IMR-90 (cell line): ENCODE results near the gene PDE6B. TPM values are rescaled to one million over a fixed set of nuclear protein-coding genes. Genes with fewer than 3 reads are reported as not detected.

ENCODE experiments used
- ATAC-seq: fragments of 200-7000 bp; cut with Tn5 transposase; 2 replicates; pipeline ENCODE4 v1.9.1; 2020; ENCODE audit warnings: low read depth, mild to moderate bottlenecking, moderate library complexity
- BruUV-seq: library from RNA; stranded (reverse); fragments of 400-500 nt; replicated peaks from 2 replicates; lab custom pipeline; 2021; lab: Mats Ljungman, UMichigan
- CTCF ChIA-PET: fragments of 300-600 bp; formaldehyde crosslinking; extraction: SDS; loops from one replicate; lab custom pipeline; 2021; ENCODE audit warnings: antibody characterized with exemption; lab: Yijun Ruan, JAX
- POLR2A ChIA-PET: fragments of 300-600 bp; sonication (Branson Sonifier 250); formaldehyde crosslinking; loops from one replicate; lab custom pipeline; 2022; ENCODE audit warnings: antibody characterized with exemption; ENCODE audit not compliant: unreplicated experiment; lab: Charles Lee
- DNase-seq: peaks from one replicate; pipeline ENCODE4 v3.0.0; 2013
- H2AFZ ChIP-seq: replicated peaks from 2 replicates; pipeline ENCODE3; 2013; ENCODE audit warnings: low read length, mild to moderate bottlenecking; ENCODE audit not compliant: poor library complexity
- H2AK5ac ChIP-seq: 2 replicates; pipeline ENCODE4 v1.6.1; 2013; ENCODE audit warnings: low read depth, low read length, inconsistent platforms
- H2AK9ac ChIP-seq: replicated peaks from 2 replicates; pipeline ENCODE3; 2013; ENCODE audit warnings: mild to moderate bottlenecking, low read depth, low read length, moderate library complexity; ENCODE audit not compliant: poor library complexity
- H2BK120ac ChIP-seq: 2 replicates; pipeline ENCODE4 v1.6.1; 2013; ENCODE audit warnings: low read depth, low read length, inconsistent platforms
- H2BK15ac ChIP-seq: 3 replicates; pipeline ENCODE4 v1.6.1; 2013; ENCODE audit warnings: low read depth, low read length, inconsistent platforms
- H2BK20ac ChIP-seq: 2 replicates; pipeline ENCODE4 v1.6.1; 2013; ENCODE audit warnings: low read depth, mild to moderate bottlenecking, inconsistent platforms, low read length, moderate library complexity
- H2BK5ac ChIP-seq: 2 replicates; pipeline ENCODE4 v1.6.1; 2013; ENCODE audit warnings: mild to moderate bottlenecking, low read depth, low read length, inconsistent platforms; ENCODE audit not compliant: poor library complexity, severe bottlenecking
- H3K14ac ChIP-seq: replicated peaks from 2 replicates; pipeline ENCODE4 v1.6.1; 2013; ENCODE audit warnings: low read depth, low read length, inconsistent platforms
- H3K18ac ChIP-seq: 2 replicates; pipeline ENCODE4 v1.6.1; 2013; ENCODE audit warnings: low read depth, low read length, control low read depth
- H3K23ac ChIP-seq: 2 replicates; pipeline ENCODE4 v1.6.1; 2013; ENCODE audit warnings: low read depth, low read length, inconsistent platforms
- H3K27ac ChIP-seq: 2 replicates; pipeline ENCODE4 v1.5.1; 2013; ENCODE audit warnings: mild to moderate bottlenecking, control low read depth, low read length; ENCODE audit not compliant: insufficient read depth
- H3K27me3 ChIP-seq: 2 replicates; pipeline ENCODE4 v1.6.1; 2013; ENCODE audit warnings: low read length; ENCODE audit not compliant: control insufficient read depth, insufficient read depth
- H3K36me3 ChIP-seq: 2 replicates; pipeline ENCODE4 v1.6.1; 2013; ENCODE audit warnings: low read length, mixed read lengths; ENCODE audit not compliant: control insufficient read depth, insufficient read depth
- H3K4ac ChIP-seq: 2 replicates; pipeline ENCODE4 v1.6.1; 2013; ENCODE audit warnings: low read depth, low read length, inconsistent platforms
- H3K4me1 ChIP-seq: 2 replicates; pipeline ENCODE4 v1.6.1; 2013; ENCODE audit warnings: low read length, mixed read lengths; ENCODE audit not compliant: control insufficient read depth, insufficient read depth
- H3K4me2 ChIP-seq: 2 replicates; pipeline ENCODE4 v1.6.1; 2013; ENCODE audit warnings: low read depth, mild to moderate bottlenecking, control low read depth, low read length, moderate library complexity
- H3K4me3 ChIP-seq: 2 replicates; pipeline ENCODE4 v1.5.1; 2013; ENCODE audit warnings: low read depth, mild to moderate bottlenecking, control low read depth, low read length, moderate library complexity; ENCODE audit not compliant: insufficient read depth
- H3K56ac ChIP-seq: 2 replicates; pipeline ENCODE4 v1.6.1; 2013; ENCODE audit warnings: low read length, inconsistent platforms; ENCODE audit not compliant: insufficient read depth; ENCODE audit errors: extremely low read depth
- H3K79me1 ChIP-seq, 2 experiments: 2 replicates each; pipeline ENCODE4 v1.6.1; 2013; ENCODE audit warnings: low read length in 2 of 2, inconsistent platforms in 1 of 2, low read depth in 1 of 2
- H3K9ac ChIP-seq: 2 replicates; pipeline ENCODE4 v1.6.1; 2013; ENCODE audit warnings: low read depth, low read length, control low read depth
- H3K9me1 ChIP-seq: 2 replicates; pipeline ENCODE4 v1.6.1; 2013; ENCODE audit warnings: low read length, inconsistent platforms; ENCODE audit not compliant: insufficient read depth
- H3K9me3 ChIP-seq: 2 replicates; pipeline ENCODE4 v1.6.1; 2013; ENCODE audit warnings: low read length; ENCODE audit not compliant: control insufficient read depth, insufficient read depth
- H4K20me1 ChIP-seq: 2 replicates; pipeline ENCODE4 v1.6.1; 2013; ENCODE audit warnings: low read length, inconsistent platforms; ENCODE audit not compliant: insufficient read depth
- H4K5ac ChIP-seq: 2 replicates; pipeline ENCODE4 v1.6.1; 2013; ENCODE audit warnings: mild to moderate bottlenecking, low read depth, low read length, control low read depth
- H4K8ac ChIP-seq, 2 experiments: 2 replicates each; pipeline ENCODE4 v1.6.1; 2013; ENCODE audit warnings: low read depth in 2 of 2, low read length in 2 of 2, control low read depth in 1 of 2, inconsistent platforms in 1 of 2
- H4K91ac ChIP-seq: 2 replicates; pipeline ENCODE4 v1.6.1; 2013; ENCODE audit warnings: low read depth, low read length, inconsistent platforms; ENCODE audit not compliant: insufficient read depth
- MXI1 ChIP-seq: IDR thresholded peaks from 2 replicates; pipeline ENCODE4 v1.6.1; 2012; ENCODE audit warnings: low read depth, mild to moderate bottlenecking, low read length, moderate library complexity, borderline replicate concordance
- NFE2L2 ChIP-seq: fragments of 150-350 bp; IDR thresholded peaks from 2 replicates; pipeline ENCODE4 v1.6.1; 2016; ENCODE audit warnings: low read depth, mild to moderate bottlenecking, low read length
- RAD21 ChIP-seq: IDR thresholded peaks from 2 replicates; pipeline ENCODE4 v1.6.1; 2012; ENCODE audit warnings: low read length, improper control_type of control experiment
- WGBS, 2 experiments: methylation state at CpG; one replicate each; pipeline versions ENCODE4 v1.1.5 to v1.1.7; 2013; ENCODE audit warnings: missing lambda C conversion rate in 2 of 2; ENCODE audit not compliant: insufficient read length in 1 of 2; ENCODE audit errors: extremely low coverage in 2 of 2; 5-methylcytosine and 5-hydroxymethylcytosine counted together
- dilution Hi-C: fragments of 300-500 bp; cut with HindIII; formaldehyde crosslinking; loops from one replicate; pipeline ENCODE4 v1.14.3; 2018; ENCODE audit warnings: low sequenced_read_pairs; ENCODE audit not compliant: unreplicated experiment
- in situ Hi-C: fragments of 300-500 bp; cut with MboI; formaldehyde crosslinking; loops from 3 replicates; pipeline ENCODE4 v1.14.3; 2019; ENCODE audit warnings: low sequenced_read_pairs, inconsistent platforms, mixed read lengths
- intact Hi-C: fragments of 100-400 bp; cut with micrococcal nuclease; formaldehyde crosslinking; loops from 2 replicates; pipeline ENCODE4 v1.10.0; 2022
- polyA plus RNA-seq, 3 experiments: library from polyadenylated mRNA; depleted of rRNA; stranded (reverse); fragments of >200 nt; gene quantifications; 2 replicates each; pipeline ENCODE4 v1.2.3, GENCODE V29; 2012; ENCODE audit warnings: low replicate concordance in 1 of 3
- total RNA-seq: library from RNA; depleted of rRNA; stranded (reverse); fragments of >200 nt; gene quantifications from 2 replicates; pipeline ENCODE4 v1.2.3, GENCODE V29; 2012

The PDE6B gene
- total and polyA plus RNA-seq, 2 of the 4 experiments (the other 2 are of a cell fraction), result under 0.01 TPM; not detected in 1

GRCh38 chr4:629915-630641 is 4.7 kb downstream of the PDE6B start:
- Histone ChIP-seq H2AK5ac (no peak overlapping the region), H4K8ac (no peak overlapping the region), H3K27ac (no peak overlapping the region), H3K27me3 (no peaks in the 10 kb centered on the region), H2BK20ac (no peak overlapping the region), H3K4me3 (no peak overlapping the region), H3K9me3 (peaks cover 21% of the 10 kb centered on the region), H3K9me1 (no peaks in the 10 kb centered on the region), H3K4me1 (no peaks in the 10 kb centered on the region), H3K56ac (no peak overlapping the region), H3K36me3 (no peaks in the 10 kb centered on the region), H3K9ac (no peak overlapping the region), H4K5ac (no peak overlapping the region), H3K23ac (no peak overlapping the region), H2AK9ac (no peak overlapping the region), H2BK120ac (no peak overlapping the region), H3K18ac (no peak overlapping the region), H3K4me2 (no peak overlapping the region), H2AFZ (no peak overlapping the region), H3K79me1 (no peaks in the 10 kb centered on the region), H3K4ac (no peak overlapping the region), H4K91ac (no peak overlapping the region), H3K14ac (no peak overlapping the region), H4K20me1 (no peaks in the 10 kb centered on the region), H2BK15ac (no peak overlapping the region), H2BK5ac (no peak overlapping the region)
- DNase-seq, result no peak
- TF ChIP-seq NFE2L2 (no peak), RAD21 (no peak), MXI1 (no peak)
- no peak for ATAC-seq
- ChIA-PET CTCF (no interaction called here), POLR2A (no interaction called here)
- intact Hi-C loops (no loop called here), dilution Hi-C loops (no loop called here), in situ Hi-C loops (no loop called here)
- BruUV-seq, result no TSS peak
- WGBS, 2 experiments, result 49% methylated on average over 10 of the region's 20 CpGs; no CpG with 5 or more reads in 1 of the 2 experiments
